GM19468 (cell line): ENCODE results near the gene RAF1.
"Not testable (repeated sequence)": the region's sequence is repeated elsewhere in the genome, so short reads cannot be mapped to it uniquely, and the experiment has no call there.

ENCODE experiments used
- ATAC-seq: cut with Tn5 transposase; IDR thresholded peaks from one replicate; pipeline ENCODE4 v1.9.1; 2021; ENCODE audit warnings: mild to moderate bottlenecking, moderate library complexity, moderate number of reproducible peaks; ENCODE audit not compliant: unreplicated experiment; ENCODE audit errors: extremely low read depth

Gene RAF1

GRCh38 chr3:12679468-12679867 is 15.6 kb upstream of the RAF1 start:
- ATAC-seq = no peak

GRCh38 chr3:12677616-12678015 is 13.7 kb upstream of the RAF1 start:
- no peak for ATAC-seq

DNA sequence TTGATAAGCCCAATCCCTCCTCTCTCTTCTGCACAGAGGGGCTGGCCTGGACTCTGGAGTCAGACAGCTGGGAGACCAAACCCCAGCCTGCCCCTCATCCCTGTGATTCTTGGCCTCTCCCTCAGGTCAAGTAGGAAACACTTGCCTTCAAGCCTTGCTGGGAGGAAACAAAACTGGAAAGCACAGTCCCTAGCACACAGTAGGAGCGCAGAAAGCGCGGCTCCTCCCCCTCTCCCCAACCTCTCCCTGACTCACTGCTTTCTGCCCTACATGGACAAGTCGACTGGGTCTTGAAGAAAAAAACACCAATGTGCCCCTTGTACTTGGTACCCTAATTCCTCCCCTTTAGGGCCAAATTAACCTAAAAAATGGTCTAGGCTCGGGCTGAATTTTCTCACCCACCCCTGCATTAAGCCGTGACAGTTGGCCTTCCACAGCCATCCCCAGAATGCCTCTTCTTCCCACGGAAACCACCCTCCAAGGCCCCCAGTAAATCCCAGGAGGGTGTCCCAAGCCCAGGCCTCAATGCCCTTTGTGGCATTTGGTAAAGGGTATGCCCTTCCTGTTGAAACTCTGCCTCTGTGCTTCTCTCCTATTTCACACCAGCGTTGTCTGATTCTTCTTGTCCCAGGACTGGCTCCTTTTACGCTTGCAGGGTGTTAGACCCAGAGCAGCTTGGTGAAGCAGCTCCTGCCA is 11.3 kb upstream of the RAF1 start:
- no peak for ATAC-seq

DNA sequence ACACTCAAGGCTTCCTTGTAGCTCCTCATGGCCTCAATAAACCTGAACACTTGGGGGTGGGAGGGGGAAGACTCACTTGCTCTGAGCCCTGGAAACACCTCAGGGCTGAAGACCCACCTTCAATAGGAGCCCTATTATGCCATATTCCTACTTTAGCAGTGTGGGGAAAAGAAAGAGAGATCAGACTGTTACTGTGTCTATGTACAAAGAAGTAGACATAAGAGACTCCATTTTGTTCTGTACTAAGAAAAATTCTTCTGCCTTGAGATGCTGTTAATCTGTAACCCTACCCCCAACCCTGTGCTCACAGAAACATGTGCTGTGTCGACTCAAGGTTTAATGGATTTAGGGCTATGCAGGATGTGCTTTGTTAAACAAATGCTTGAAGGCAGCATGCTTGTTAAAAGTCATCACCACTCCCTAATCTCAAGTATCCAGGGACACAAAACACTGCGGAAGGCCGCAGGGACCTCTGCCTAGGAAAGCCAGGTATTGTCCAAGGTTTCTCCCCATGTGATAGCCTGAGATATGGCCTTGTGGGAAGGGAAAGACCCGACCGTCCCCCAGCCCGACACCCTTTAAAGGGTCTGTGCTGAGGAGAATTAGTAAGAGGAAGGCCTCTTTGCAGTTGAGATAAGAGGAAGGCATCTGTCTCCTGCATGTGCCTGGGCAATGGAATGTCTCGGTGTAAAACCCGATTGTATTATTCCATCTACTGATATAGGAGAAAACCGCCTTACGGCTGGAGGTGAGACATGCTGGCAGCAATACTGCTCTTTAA is 10.2 kb upstream of the RAF1 start:
- ATAC-seq = not testable (repeated sequence)

DNA sequence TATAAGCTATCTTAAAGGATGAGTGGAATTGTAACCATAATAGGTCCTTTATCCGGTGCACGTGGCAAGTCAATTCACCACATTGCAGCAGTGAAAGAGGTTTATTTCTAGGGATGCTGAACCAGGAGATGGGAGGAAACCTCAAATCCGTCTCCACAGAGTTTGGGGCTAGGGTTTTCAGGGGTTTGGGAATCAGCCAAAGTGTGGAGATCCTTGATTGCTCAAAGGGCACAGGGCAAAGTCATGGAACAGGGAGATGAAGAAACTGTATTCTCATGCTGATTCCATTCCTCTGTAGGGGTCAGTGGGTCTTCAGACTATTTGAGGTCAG is 7.2 kb upstream of the RAF1 start:
- no peak for ATAC-seq

DNA sequence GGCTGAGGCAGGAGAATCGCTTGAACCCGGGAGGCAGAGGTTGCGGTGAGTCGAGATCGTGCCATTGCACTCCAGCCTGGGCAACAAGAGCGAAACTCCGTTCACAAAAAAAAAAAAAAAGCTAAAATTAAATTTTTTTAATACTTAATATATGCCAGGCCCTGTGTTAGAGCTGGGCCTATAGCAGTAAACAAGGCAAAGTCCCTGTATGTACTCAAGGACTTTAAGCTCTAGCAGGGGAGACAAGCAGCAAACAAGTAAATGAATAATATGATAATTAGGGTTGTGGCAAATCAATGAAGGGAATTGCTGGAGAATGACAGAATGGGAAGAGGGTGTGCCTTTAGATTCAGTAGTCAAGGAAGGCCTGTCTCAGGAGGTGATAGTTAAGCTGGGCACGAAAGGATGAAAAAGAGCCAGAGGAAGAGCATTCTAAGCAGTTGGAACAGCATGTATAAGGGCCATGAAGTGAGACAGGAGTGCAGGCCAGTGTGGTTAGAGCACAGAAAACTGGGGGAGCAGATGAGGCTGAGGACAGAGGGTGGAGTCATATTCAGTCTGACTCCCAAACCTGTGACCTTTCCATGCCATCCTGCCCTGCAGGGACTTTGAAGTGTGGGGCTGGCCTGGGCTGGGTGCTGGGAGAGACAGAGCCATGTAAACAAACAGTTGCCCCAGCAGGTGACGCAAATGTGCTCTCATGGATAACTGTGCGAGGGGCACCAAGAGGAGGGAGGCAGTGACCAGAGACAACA is 6.6 kb upstream of the RAF1 start:
- no peak for ATAC-seq

DNA sequence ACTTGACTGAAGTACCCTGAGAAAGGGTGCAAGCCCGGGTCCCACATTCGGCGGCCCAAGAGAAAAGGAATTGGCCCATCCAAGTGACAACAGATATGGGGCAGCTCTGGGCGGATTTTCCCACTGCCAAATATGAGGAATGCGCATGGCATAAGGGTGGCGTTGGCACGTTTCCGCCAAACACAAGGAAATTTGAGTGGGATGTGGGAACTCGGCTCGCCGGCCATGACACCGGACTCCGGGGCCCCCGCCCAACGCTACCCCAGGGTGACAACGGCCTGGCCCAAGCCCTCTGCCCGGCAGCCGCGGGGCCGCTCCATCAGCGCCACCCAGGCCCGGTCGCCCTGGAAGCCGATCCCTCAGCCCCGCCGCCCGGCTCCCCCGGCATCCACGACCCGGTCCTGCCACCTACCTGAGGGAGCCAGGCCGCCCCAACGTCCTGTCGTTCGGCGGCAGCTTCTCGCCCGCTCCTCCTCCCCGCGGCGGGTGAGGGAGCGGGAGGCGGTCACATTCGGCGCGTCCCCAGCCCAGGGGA is 449 bp downstream of the RAF1 start:
- ATAC-seq = no peak

DNA sequence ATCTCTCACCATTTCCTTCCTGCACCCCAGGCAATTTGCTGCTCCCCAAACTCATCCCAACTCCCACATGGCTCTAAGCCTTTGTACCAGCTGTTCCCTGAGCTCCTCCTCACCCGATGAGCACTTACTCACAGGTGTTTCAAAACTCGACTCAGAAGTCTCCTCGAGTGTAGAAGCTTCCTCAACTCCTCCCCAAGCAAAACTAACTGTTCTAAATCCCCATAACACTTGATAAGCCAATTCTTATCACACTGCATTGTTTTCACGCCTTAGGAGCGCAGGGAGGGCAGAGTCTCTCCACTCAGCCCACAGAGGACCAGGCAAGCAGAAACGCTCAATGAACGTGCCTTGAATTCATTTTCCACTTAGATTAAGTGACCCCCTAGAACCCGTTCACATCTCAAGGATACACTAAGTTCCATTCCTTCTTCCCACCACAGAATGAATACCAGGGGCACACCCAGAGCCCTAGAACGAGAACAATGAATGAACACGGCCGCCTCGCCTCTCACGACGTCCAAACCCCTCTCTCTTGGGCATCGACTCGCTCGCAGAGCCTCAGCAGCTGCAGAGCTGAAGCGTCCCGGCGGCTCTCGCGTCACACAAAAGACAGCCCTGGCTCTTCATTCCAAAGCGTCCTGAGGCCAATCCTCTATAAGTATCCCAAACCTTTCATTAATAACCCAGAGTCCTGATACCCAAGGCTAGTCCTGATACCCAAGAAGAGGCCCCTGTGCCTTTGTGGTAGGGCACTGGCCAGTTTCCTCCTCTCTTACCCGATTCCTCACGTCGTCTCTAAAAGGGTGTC is 1.1 kb downstream of the RAF1 start:
- ATAC-seq = no peak

DNA sequence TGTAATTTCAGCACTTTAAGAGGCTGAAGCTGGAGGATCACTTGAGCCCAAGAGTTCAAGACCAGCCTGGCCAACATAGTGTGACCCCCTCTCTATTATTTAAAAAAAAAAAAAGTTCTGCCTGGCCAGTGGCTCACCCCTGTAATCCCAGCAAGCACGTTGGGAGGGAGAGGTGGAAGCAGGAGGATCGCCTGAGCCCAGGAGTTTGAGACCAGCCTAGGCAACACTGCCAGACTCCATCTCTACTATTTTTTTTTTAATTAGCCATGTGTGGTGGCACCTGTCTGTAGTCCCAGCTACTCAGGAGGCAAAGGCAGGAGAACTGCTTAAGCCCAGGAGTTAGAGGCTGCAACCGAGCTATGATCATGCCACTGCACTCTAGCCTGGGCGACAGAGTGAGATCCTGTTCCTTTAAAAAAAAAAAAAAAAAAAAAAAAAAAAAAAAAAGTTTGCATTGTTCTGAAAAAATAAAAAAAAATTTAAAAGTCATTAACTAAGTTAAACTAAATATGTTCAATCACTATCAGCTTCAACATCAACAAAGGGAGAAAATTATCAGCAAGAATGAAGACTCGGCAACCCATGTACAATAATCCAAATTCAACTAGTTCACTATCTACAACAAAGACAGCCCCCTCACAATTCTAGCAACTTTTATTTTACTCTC is 1.9 kb downstream of the RAF1 start:
- ATAC-seq = no peak

DNA sequence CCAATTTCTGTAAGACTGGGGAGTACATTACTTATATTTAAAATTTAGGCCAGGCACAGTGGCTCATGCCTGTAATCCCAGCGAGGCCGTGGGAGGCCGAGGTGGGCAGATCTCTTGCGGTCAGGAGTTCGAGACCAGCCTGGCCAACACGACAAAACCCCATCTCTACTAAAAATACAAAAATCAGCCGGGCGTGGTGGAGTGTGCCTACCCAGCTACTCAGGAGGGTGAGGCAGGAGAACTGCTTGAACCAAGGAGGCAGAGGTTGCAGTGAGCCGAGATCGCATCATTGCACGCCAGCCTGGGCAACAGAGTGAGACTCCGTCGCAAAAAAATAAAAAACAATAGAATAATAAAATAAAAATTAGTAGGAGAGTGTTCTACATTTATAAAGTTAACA is 2.5 kb downstream of the RAF1 start:
- not testable (repeated sequence) for ATAC-seq

GRCh38 chr3:12660196-12660595 is 3.7 kb downstream of the RAF1 start:
- no peak for ATAC-seq

GRCh38 chr3:12659316-12660015 is 4.5 kb downstream of the RAF1 start:
- no peak for ATAC-seq

GRCh38 chr3:12658593-12659058 is 5.3 kb downstream of the RAF1 start:
- no peak for ATAC-seq

DNA sequence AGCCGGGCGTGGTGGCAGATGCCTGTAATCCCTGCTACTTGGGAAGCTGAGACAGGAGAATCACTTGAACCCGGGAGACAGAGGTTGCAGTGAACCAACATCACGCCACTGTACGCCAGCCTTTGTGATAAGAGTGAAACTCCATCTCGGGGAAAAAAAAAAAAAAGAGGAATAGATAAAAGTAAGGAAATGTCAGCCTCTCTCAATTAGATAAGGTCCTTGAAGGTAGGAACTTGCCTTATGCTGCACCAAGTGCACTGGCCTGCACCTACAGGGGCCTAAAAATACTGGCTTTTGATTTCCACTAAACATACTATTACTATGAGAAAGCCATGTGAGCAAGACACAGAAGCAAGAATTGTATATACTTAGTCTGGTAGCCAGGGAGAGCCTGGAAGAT is 7.1 kb downstream of the RAF1 start:
- no peak for ATAC-seq

GRCh38 chr3:12656193-12656592 is 7.7 kb downstream of the RAF1 start:
- no peak for ATAC-seq

GRCh38 chr3:12655701-12656100 is 8.2 kb downstream of the RAF1 start:
- no peak for ATAC-seq

GRCh38 chr3:12653747-12654146 is 10.2 kb downstream of the RAF1 start:
- no peak for ATAC-seq

DNA sequence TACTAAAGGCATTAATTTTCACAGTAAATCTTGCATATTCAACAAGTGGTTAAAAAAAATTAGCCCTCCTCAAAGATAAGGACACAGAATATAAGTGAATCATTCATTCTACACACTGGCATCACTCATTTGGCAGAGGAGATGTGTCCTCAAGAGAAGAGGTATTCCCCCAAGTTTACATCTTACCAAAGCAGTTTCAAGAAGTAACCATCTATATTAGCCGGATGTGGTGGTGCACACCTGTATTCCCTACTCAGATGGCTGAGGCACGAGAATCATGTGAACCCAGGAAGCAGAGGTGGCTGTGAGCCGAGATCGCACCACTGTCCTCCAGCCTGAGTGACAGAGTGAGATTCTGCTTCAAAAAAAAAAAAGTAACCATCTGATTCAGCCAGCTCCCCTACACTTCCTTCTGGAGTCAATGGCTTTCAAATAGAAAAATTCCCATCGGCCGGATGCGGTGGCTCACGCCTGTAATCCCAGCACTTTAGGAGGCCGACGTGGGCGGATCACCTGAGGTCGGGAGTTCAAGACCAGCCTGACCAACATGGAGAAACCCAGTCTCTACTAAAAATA is 15.4 kb downstream of the RAF1 start:
- no peak for ATAC-seq
